ENCODE measurements around the gene TSC22D3.

TSC22D3 gene

GRCh38 chrX:107730991-107731766 is 44.4 kb downstream of the TSC22D3 start:
- DNase-seq (ENCODE audit: low spot score): no peak

DNA sequence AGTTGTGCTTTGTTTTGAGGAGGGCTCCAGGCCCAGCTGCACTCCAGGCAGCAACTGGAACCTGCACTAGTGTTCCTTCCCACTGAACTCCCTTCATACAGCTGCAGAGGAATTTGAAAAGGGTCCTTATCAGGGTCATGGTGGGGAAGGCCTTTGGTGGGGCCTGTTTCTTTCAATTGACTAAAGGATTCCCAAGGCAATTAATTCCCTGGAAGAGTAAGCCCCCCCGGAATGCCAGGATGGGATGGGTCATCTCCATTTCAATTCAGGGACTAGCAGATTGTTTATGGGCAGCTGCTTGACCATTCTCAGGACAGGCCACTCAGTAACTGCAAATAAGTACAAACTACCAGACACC is 45.3 kb downstream of the TSC22D3 start:
- no peak for DNase-seq (ENCODE audit: low spot score)

DNA sequence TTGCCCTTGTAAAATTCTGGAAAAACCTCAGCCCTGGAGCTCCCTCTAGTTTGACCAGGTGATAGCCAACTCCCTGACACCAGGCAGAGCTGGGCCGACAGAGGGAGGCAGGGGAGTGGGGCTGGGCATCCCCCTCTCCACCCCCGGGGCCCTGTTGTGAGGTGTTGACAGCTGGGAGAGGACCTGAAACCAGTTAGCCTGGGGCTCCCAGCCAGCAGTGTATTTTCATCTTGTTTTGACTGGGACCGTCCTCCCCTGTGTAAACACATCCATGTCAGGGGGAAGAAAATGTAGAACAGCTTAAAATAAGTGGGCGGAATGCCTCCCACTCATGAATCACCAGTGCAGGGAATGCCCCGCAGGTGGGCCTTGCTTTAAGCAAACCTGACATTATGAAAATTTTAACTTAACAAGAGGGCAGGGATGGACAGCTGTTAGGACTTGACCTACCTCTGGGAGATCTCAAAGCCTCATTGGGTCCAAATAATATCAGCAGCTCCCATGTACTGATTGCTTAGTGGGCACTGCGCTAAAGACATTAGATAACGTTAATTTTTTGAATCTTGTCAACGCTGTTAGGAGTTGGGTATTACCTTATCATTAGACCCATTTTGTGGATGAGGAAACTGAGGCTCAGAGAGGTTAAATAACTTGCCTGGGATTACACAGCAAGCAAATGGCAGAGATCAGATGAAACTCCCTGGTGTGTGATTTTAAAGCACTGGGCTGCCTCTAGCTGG is 45.9 kb downstream of the TSC22D3 start:
- DNase-seq (ENCODE audit: low spot score): no peak

GRCh38 chrX:107728371-107729099 is 47.1 kb downstream of the TSC22D3 start:
- no peak for DNase-seq (ENCODE audit: low spot score)

- no peak for DNase-seq (ENCODE audit: low spot score)
Observed at GRCh38 chrX:107726816-107727534, 48.6 kb downstream of the TSC22D3 start.

- no peak for DNase-seq (ENCODE audit: low spot score)
Observed at GRCh38 chrX:107725761-107726555, 49.6 kb downstream of the TSC22D3 start.

DNA sequence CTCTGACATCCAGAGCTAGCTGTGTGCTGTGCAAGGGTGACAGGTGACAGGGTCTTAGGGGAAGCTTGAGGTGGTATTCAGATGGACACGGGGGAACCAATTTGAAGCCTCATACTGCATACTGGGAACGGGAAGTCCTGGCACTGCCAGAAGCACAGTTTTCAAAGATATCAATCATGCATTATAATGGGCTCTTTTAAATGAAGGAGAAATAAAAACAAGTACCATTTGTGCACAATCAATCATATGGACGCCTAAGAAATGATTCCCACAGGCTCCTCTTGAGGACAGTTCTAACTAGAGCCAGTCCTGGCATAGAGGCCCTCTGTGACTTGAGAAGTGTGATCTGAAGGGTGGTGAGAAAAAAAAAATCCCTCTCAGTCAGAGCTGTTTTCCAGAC is 50.9 kb downstream of the TSC22D3 start:
- DNase-seq (ENCODE audit: low spot score): no peak

- DNase-seq (ENCODE audit: low spot score): no peak
Observed at GRCh38 chrX:107723511-107723910, 52.1 kb downstream of the TSC22D3 start.

- DNase-seq (ENCODE audit: low spot score): no peak
Observed at GRCh38 chrX:107721966-107722707, 53.5 kb downstream of the TSC22D3 start.

- DNase-seq (ENCODE audit: low spot score): no peak
Observed at GRCh38 chrX:107721318-107721717, 54.3 kb downstream of the TSC22D3 start.

DNA sequence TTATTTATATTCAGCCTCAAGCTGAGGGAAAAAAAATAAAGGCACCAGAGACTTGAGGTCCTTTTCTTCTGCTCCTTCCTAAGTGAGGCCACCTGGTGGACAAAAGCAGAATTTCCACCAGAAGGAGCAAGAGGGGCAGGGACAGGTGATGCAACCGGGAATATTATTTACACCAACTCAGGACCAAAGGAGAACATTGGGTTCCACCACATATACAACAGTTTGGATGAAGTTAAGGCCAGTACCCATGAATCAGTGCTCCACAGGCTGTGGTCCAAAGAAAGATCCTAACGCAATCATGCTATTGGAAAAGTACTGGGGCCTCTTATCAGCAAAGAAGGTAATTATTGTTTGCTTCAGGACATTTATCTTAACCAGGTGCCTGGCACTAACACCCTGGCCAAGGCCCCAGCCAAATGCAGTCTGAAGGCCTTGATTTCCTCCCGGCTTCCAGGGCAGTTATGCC is 57.4 kb downstream of the TSC22D3 start:
- DNase-seq (ENCODE audit: low spot score): no peak

DNA sequence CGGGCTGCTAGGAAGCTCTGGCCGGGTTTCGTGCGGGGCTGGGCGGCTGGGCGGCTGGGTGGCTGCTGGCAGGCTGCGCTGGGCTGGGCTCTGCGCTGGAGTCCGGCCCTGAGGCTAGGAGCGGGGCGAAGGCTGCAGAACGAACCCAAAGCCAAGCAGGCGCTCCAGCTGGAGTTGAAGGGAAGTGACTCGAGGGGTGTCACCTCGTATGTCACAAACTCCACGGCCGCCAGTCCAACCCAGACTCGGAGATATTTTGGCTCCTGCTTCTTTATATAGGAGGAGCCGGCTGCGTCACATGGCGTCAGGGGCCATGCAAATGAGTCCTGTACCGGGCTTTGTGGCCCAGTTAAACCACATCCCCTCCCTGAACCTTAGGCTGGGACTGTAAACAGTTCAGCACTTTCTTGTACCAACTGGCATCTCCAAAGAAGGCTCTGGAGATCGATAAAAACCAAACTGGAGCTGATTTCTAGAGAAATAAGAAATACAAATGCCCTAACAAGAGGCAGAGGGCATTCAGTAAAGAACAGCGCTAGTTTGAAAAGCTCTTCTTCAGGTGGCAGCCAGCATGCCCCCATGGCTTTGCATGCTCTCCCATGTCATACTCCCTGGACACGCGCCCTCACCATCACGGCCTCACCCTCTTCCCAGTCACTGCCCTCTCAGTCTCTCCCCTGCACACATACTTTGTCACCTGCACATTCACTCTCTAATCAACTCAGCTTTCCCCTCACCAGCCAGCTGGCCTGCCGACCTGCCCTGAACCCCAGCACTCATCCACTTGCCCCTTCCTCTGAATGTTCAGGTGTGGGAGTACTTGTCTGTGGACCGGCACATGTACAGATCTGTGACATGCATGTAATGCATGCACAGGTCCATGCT is 58.5 kb downstream of the TSC22D3 start:
- DNase-seq (ENCODE audit: low spot score): peak; percentile 80

- no peak for DNase-seq (ENCODE audit: low spot score)
Observed at GRCh38 chrX:107716118-107716684, 59.4 kb downstream of the TSC22D3 start.

DNA sequence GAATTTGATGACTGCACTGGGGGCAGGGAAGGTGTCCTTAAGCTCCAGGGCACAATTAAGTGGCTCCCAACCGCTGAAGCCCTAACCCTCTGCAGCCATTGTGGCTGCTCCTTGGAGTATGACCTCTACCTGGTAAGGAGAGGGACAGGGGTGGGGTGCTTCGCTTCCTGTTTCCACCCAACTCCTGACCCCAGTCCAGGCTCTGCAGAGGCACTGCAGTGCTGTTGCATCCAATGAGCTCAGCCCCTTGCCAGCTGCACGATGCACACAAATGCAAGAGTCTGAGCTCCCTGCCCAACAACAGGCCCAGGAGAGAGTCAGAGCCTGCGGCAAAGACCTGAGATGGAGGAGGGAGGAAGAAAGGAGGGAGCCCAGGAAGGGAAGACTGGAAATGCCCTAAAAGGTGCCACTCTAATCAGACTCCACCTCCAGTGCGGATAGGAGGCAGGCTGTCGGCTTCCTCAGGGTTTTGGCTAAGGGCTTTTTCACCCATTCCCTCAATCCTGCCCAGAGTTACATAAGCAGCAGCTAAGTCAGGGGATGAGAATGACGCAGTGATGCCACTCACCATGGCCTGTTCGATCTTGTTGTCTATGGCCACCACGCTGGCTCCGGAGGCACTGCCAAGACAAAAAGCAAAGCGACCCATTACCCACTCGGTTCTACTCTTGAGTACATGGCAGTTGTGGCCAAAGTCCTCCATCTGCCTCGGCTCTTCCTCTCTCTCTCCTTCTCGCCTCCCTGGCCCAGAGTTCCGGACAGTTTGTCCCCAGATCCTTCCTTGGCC is 60.1 kb downstream of the TSC22D3 start:
- no peak for DNase-seq (ENCODE audit: low spot score)

DNA sequence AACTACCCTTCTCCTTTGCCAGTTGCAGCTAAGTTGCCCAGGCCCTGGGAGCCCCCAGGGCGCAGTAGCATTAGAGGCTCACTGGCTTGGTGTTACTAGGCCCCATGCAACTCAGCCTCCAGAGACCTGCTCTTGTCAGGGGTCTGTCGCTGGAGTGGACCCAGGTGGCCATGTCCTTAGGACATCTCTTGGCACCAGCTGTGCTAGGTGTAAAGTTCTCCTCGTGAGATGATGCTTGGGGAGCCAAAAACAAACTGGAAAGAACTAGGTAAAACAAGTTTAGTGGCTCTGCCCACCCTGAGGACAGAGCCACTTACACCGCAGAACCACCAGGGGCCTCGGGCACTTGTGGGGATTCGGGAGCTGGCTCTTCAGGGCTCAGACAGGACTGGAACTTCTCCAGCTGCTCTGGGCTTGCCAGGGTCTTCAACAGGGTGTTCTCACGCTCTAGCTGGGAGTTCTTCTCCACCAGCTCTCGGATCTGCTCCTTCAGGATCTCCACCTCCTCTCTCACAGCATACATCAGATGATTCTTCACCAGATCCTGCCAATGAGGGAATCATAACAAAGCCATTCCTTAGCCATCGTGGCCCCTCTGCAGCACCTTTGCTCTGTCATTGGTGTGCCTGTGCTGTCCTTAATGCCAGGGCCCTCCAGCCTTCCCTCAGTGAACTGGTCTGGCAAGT is 61.2 kb downstream of the TSC22D3 start:
- DNase-seq (ENCODE audit: low spot score): no peak

GRCh38 chrX:107713543-107714205 is 61.9 kb downstream of the TSC22D3 start:
- DNase-seq (ENCODE audit: low spot score): no peak

- DNase-seq (ENCODE audit: low spot score): no peak
Observed at GRCh38 chrX:107713203-107713542, 62.4 kb downstream of the TSC22D3 start.
